ENCODE measurements around the gene SUSD2. TPM values are rescaled to one million over a fixed set of nuclear protein-coding genes. Genes with fewer than 3 reads are reported as not detected.
"Not testable (repeated sequence)": the region's sequence is repeated elsewhere in the genome, so short reads cannot be mapped to it uniquely, and the experiment has no call there.

Gene SUSD2
- total RNA-seq, 1 donor from 2014 or later: 12.3 TPM

DNA sequence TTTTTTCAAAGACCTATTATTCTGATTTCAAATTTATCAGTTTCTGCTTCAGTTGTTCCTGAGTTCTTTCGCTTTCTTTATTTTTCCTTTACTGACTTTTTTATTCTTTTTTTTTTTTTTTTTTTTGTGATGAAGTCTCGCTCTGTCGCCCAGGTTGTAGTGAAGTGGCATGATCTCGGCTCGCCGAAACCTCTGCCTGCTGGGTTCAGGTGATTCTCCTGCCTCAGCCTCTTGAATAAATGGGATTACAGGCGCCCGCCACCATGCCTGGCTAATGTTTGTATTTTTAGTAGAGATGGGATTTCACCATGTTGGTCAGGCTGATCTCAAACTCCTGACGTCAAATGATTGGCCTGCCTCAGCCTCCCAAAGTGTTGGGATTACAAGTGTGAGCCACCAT lies 31.8 kb downstream of the SUSD2 start:
- DNase-seq (ENCODE audit: low spot score): not testable (repeated sequence)

- no peak for DNase-seq (ENCODE audit: low spot score)
Measured at GRCh38 chr22:24214467-24215285, 33.4 kb downstream of the SUSD2 start.

GRCh38 chr22:24216541-24217209 lies 35.4 kb downstream of the SUSD2 start:
- no peak for DNase-seq (ENCODE audit: low spot score)

DNA sequence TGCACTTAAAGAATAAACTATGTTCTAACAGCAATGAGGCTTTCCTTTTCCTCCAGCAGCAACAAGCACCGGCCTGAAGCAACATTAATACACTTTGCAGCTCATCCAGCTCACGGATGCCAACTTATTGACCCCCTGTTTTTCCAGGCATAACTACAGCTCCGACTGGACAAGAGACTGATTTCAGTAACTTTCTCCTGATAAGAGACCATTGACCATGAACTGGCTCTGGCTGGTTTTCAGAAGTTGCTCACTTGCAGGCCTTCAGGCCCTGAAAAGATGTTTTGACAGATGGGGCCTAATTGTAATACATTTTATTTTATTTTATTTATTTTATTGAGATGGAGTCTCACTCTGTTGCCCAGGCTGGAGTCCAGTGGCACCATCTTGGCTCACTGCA lies 36.1 kb downstream of the SUSD2 start:
- DNase-seq (ENCODE audit: low spot score): no peak

GRCh38 chr22:24219750-24220149 lies 38.5 kb downstream of the SUSD2 start:
- no peak for DNase-seq (ENCODE audit: low spot score)

GRCh38 chr22:24224468-24224867 lies 43.2 kb downstream of the SUSD2 start:
- DNase-seq (ENCODE audit: low spot score): no peak

GRCh38 chr22:24225044-24225601 lies 43.8 kb downstream of the SUSD2 start:
- DNase-seq (ENCODE audit: low spot score): no peak

GRCh38 chr22:24225951-24226350 lies 44.7 kb downstream of the SUSD2 start:
- no peak for DNase-seq (ENCODE audit: low spot score)

GRCh38 chr22:24230911-24231656 lies 49.8 kb downstream of the SUSD2 start:
- no peak for DNase-seq (ENCODE audit: low spot score)

DNA sequence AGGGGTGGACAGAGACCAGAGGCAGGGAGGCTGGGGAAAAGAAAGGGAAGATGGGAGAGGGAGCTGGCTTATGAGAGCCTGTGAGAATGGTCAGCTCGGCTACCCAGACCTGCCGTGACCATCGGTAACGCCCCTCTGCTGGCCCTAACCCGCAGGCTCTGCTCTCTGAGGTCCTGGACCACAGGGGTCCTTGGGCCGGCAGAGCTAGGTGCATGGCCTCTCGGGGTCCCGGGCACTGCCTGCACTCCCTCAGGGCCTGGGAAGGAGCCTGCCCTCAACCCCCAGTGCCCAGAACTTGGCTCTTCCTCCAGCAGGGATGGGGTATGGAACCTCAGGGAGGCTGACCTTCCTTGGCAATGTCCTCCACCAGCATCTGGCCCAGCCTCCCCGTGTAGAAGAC lies 50.4 kb downstream of the SUSD2 start:
- no peak for DNase-seq (ENCODE audit: low spot score)

DNA sequence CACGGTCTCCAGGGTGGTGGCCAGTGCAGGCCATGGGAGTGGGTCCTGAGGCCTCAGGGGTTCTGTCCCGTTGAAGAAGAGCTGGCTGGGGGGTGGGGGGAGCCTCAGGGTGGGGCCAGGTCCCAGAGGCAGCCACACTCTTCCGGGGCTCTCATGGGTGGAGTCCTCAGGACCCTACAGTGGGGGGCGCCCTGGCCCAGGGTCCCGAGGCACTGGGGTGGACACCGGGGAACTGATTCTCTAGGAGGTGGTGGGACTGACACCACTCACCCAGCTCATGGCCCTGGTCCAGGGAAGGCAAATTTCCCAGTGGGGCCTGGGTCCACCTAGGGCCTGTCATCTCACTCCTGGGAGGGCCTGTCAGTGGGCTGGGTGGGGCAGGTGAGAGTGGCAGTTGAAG lies 50.8 kb downstream of the SUSD2 start:
- no peak for DNase-seq (ENCODE audit: low spot score)

DNA sequence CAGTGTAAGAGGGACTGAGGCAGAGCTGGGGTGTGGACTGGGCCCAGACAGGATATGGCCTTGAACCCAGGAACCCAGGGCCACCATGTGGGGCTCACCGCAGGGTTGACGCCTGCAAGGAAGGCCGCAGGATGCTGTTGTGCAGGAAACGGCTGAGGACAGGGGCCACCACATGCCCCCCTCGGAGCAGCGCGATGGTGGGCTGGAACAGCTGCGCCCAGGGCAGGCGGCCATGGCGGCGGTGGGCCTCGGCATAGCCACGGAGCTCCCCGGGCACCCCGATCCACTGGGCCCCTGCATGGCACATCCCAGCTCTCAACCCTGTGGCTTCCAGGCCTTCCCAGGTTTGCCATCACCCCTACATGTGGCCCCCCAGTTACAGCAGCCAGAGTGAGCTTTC lies 51.4 kb downstream of the SUSD2 start:
- no peak for DNase-seq (ENCODE audit: low spot score)

DNA sequence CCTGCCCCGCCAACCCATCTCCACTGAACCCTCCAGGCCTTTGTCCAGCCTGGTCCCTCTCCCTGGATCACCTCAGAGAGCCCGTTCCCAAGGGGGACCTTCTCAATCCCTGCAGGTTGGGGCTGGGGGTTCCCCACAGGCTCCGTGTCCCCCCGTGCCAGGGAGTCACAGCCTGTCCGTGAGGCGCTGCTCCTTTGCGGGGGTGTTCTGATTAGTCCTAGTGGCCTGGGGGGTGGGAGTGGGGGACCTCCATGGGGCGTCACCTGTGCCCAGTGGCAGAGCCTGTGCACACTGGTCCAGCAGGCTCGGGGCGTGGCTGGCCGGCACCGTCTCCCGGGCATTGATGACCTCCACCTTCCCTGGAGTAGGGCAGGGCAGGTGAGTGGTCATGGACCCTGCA lies 51.9 kb downstream of the SUSD2 start:
- no peak for DNase-seq (ENCODE audit: low spot score)

GRCh38 chr22:24233816-24234215 lies 52.5 kb downstream of the SUSD2 start:
- no peak for DNase-seq (ENCODE audit: low spot score)

DNA sequence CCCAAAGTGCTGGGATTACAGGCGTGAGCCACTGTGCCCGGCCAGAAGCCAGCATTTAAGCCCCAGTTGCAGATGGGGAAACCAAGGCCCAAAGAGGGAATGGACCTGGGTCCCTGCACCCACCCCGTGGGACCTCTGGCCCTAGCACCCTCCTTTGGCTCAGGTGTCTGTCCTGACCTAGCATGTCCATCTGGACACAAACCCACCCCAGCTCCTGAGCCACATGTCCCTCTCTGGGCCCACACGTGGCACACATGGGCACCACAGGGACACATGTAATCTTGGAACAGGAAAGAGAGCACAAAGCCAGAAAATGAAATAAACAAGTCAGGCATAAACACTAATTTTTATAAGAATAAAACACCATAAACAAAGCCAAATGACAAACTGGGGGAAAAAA lies 54.0 kb downstream of the SUSD2 start:
- DNase-seq (ENCODE audit: low spot score): no peak

DNA sequence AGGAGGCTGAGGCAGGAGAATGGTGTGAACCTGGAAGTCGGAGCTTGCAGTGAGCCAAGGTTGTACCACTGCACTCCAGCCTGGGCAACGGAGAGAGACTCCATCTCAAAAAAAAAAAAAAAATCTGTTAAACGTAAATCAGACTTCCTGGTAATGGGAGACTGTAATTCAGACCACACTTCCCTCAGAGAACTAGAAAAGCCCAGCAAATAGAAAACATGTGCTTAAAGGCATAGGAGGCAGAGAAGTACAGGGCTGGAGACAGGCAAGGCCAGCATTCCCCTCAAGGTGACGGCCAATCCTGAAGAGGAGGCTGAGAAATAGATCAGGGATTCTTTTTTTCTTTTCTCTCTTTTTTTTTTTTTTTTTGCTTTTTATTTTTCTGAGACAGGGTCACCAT lies 55.4 kb downstream of the SUSD2 start:
- DNase-seq (ENCODE audit: low spot score): no peak

GRCh38 chr22:24238101-24238694 lies 56.9 kb downstream of the SUSD2 start:
- not testable (repeated sequence) for DNase-seq (ENCODE audit: low spot score)
